Hematopoietic multipotent progenitor cell treated with erythropoietin and hydrocortisone succinate and interleukin-3 and kit ligand, for 6 days (in vitro differentiated cells): ENCODE data around the gene GRAMD1A.
A peak's percentile ranks its signal among the peaks of the same experiment; 100 is the strongest.
"Not testable (repeated sequence)": the region's sequence is repeated elsewhere in the genome, so short reads cannot be mapped to it uniquely, and the experiment has no call there.

ENCODE experiments used
- DNase-seq: peaks from one replicate; pipeline ENCODE4 v3.0.0-alpha.2; 2015

The GRAMD1A gene

GRCh38 chr19:34999498-35000337 is at the start of gene GRAMD1A:
Gene GRAMD1A (plus strand): TSS chr19:35000323. CDS start chr19:35000479, 156 bp downstream.
- peak; percentile 86 for DNase-seq

- DNase-seq: no peak
Measured at GRCh38 chr19:34953092-34953491, 47.0 kb upstream of the GRAMD1A start.

- DNase-seq: no peak
Measured at GRCh38 chr19:34957830-34958751, 42.0 kb upstream of the GRAMD1A start.

- no peak for DNase-seq
Measured at GRCh38 chr19:34959021-34959420, 41.1 kb upstream of the GRAMD1A start.

- no peak for DNase-seq
Measured at GRCh38 chr19:34960103-34960805, 39.9 kb upstream of the GRAMD1A start.

GRCh38 chr19:34960940-34961679 is 39.0 kb upstream of the GRAMD1A start:
- DNase-seq: no peak

GRCh38 chr19:34961775-34962686 is 38.1 kb upstream of the GRAMD1A start:
- peak; percentile 94 for DNase-seq

- DNase-seq: peak; percentile 46
Measured at GRCh38 chr19:34962687-34963572, 37.2 kb upstream of the GRAMD1A start.

- peak; percentile 76 for DNase-seq
Measured at GRCh38 chr19:34963573-34964406, 36.3 kb upstream of the GRAMD1A start, which contains the start of gene ZNF792. Gene ZNF792 (minus strand): TSS chr19:34964229. CDS start chr19:34963662, 567 bp downstream.

- DNase-seq: no peak
Measured at GRCh38 chr19:34964598-34964997, 35.5 kb upstream of the GRAMD1A start.

GRCh38 chr19:34965505-34965904 is 34.6 kb upstream of the GRAMD1A start:
- DNase-seq: not testable (repeated sequence)

GRCh38 chr19:34967551-34967950 is 32.6 kb upstream of the GRAMD1A start:
- DNase-seq: no peak

- DNase-seq: no peak
Measured at GRCh38 chr19:34969721-34970120, 30.4 kb upstream of the GRAMD1A start.

- DNase-seq: not testable (repeated sequence)
Measured at GRCh38 chr19:34970185-34970780, 29.8 kb upstream of the GRAMD1A start.

GRCh38 chr19:34972163-34972705 is 27.9 kb upstream of the GRAMD1A start:
- DNase-seq: no peak

GRCh38 chr19:34974646-34975045 is 25.5 kb upstream of the GRAMD1A start:
- DNase-seq: no peak

GRCh38 chr19:34975056-34975455 is 25.1 kb upstream of the GRAMD1A start:
- no peak for DNase-seq

- no peak for DNase-seq
Measured at GRCh38 chr19:34976611-34977010, 23.5 kb upstream of the GRAMD1A start.
